K562 (cell line): ENCODE results near the gene BAIAP3. TPM values are rescaled to one million over a fixed set of nuclear protein-coding genes. Genes with fewer than 3 reads are reported as not detected.

ENCODE experiments used
- ATAC-seq: fragments of 200-7000 bp; cut with Tn5 transposase; 3 replicates; pipeline ENCODE4 v1.9.1; 2020; ENCODE audit warnings: moderate library complexity
- BruUV-seq: library from RNA; stranded (reverse); fragments of 400-500 nt; replicated peaks from 2 replicates; lab custom pipeline; 2021; lab: Mats Ljungman, UMichigan
- CTCF ChIA-PET: fragments of 300-600 bp; formaldehyde crosslinking; extraction: SDS; loops from one replicate; lab custom pipeline; 2021; ENCODE audit warnings: low intra/inter-chr PET ratio; lab: Yijun Ruan, JAX
- POLR2A ChIA-PET: fragments of 300-600, 350-650 bp; sonication (Branson Sonifier 250); formaldehyde crosslinking; extraction: SDS; loops from one replicate; lab custom pipeline; 2021; ENCODE audit warnings: antibody characterized with exemption, inconsistent platforms; lab: Yijun Ruan, JAX
- DNase-seq, 4 experiments: peaks; one replicate each; pipeline versions ENCODE4 v3.0.0 to v3.0.0-alpha.2; 2011 to 2018; ENCODE audit warnings: low spot score in 3 of 4, mixed read lengths in 3 of 4; ENCODE audit errors: extremely low read depth in 1 of 4
- FAIRE-seq: peaks from 2 replicates; lab custom pipeline; 2011; peaks lifted over from hg19 to GRCh38; lab: Jason Lieb, UNC
- H2AFZ ChIP-seq: 2 replicates; pipeline ENCODE4 v1.6.0; 2011; ENCODE audit warnings: low read depth, low read length, control low read depth, inconsistent platforms
- H3K27ac ChIP-seq: fragments of 200-600 bp; 3 replicates; pipeline ENCODE4 v1.8.0; 2011; ENCODE audit warnings: low read depth, mild to moderate bottlenecking, control low read depth, inconsistent platforms, low read length, moderate library complexity, mixed read lengths; ENCODE audit errors: extremely low read depth
- H3K27me3 ChIP-seq, 2 experiments: fragments of 300-600 bp in 1 of 2; 2 replicates in 1 of 2; 3 replicates in 1 of 2; pipeline versions ENCODE4 v1.6.0 to v1.8.0; 2011; ENCODE audit warnings: inconsistent platforms in 2 of 2, low read length in 2 of 2, mild to moderate bottlenecking in 1 of 2, mixed read lengths in 1 of 2, moderate library complexity in 1 of 2; ENCODE audit not compliant: control insufficient read depth in 2 of 2, insufficient read depth in 2 of 2
- H3K36me3 ChIP-seq: fragments of 300-600 bp; 3 replicates; pipeline ENCODE4 v1.8.0; 2011; ENCODE audit warnings: mild to moderate bottlenecking, low read length, inconsistent platforms; ENCODE audit not compliant: control insufficient read depth, insufficient read depth
- H3K4me1 ChIP-seq, 2 experiments: fragments of 200-600 bp in 1 of 2; replicated peaks in 1 of 2; 2 replicates in 1 of 2; 3 replicates in 1 of 2; pipeline versions ENCODE4 v1.5.1 to v1.8.0; 2011; ENCODE audit warnings: inconsistent platforms in 2 of 2, low read length in 2 of 2, mild to moderate bottlenecking in 1 of 2, mixed read lengths in 1 of 2, moderate library complexity in 1 of 2; ENCODE audit not compliant: control insufficient read depth in 2 of 2, insufficient read depth in 2 of 2
- H3K4me2 ChIP-seq: 2 replicates; pipeline ENCODE4 v1.6.1; 2011; ENCODE audit warnings: low read length, control low read depth, inconsistent platforms, mixed read lengths; ENCODE audit not compliant: insufficient read depth
- H3K4me3 ChIP-seq: fragments of 200-600 bp; sonication (generic), shearing (Covaris generic); 2 replicates; pipeline ENCODE4 v1.5.1; 2016; ENCODE audit warnings: control low read depth, inconsistent platforms
- H3K79me2 ChIP-seq: fragments of 200-600 bp; 3 replicates; pipeline ENCODE4 v1.8.0; 2011; ENCODE audit warnings: low read length, inconsistent platforms; ENCODE audit not compliant: control insufficient read depth, insufficient read depth
- H3K9ac ChIP-seq, 2 experiments: 2 replicates each; pipeline versions ENCODE4 v1.6.0 to v1.6.1; 2011; ENCODE audit warnings: low read depth in 2 of 2, low read length in 2 of 2, control low read depth in 1 of 2, inconsistent platforms in 1 of 2, mild to moderate bottlenecking in 1 of 2, mixed read lengths in 1 of 2; ENCODE audit not compliant: insufficient read depth in 1 of 2
- H3K9me1 ChIP-seq: one replicate; pipeline ENCODE4 v1.6.0; 2011; ENCODE audit warnings: inconsistent platforms, mild to moderate bottlenecking, low read length, moderate library complexity; ENCODE audit not compliant: control insufficient read depth, insufficient read depth
- H3K9me3 ChIP-seq: replicated peaks from 2 replicates; pipeline ENCODE4 v1.5.1; 2011; ENCODE audit warnings: low read depth, low read length, inconsistent platforms; ENCODE audit not compliant: control insufficient read depth, insufficient read depth
- H4K20me1 ChIP-seq: replicated peaks from 2 replicates; pipeline ENCODE4 v1.6.1; 2011; ENCODE audit warnings: low read length, inconsistent platforms, mixed read lengths; ENCODE audit not compliant: control insufficient read depth, insufficient read depth
- CREB3 ChIP-seq: fragments of 450-650 bp; conservative IDR thresholded peaks from 2 replicates; pipeline ENCODE4 v1.6.1; 2016; ENCODE audit warnings: missing genetic modification characterization, low read depth, mild to moderate bottlenecking, missing compliant biosample characterization, moderate library complexity
- FOXK2 ChIP-seq, 2 experiments: fragments of 450-650 bp; IDR thresholded peaks in 1 of 2; conservative IDR thresholded peaks in 1 of 2; 2 replicates each; pipeline ENCODE4 v1.6.1; 2016; ENCODE audit warnings: low read depth in 2 of 2, mild to moderate bottlenecking in 1 of 2
- HINFP ChIP-seq: fragments of 450-650 bp; conservative IDR thresholded peaks from 2 replicates; pipeline ENCODE4 v1.6.1; 2016; ENCODE audit warnings: missing genetic modification characterization, low read depth, mild to moderate bottlenecking, control low read depth, missing compliant biosample characterization
- MYBL2 ChIP-seq, 2 experiments: fragments of 450-650 bp in 1 of 2; sonication (generic) in 1 of 2; formaldehyde crosslinking in 1 of 2; IDR thresholded peaks; 2 replicates each; pipeline versions ENCODE4 v1.6.1 to v1.8.1; 2017 to 2022; ENCODE audit warnings: borderline replicate concordance in 1 of 2, inconsistent platforms in 1 of 2, low read depth in 1 of 2, mild to moderate bottlenecking in 1 of 2, missing genetic modification reagents in 1 of 2, moderate library complexity in 1 of 2
- NUFIP1 ChIP-seq: fragments of 450-650 bp; IDR thresholded peaks from 2 replicates; pipeline ENCODE4 v1.6.1; 2018; ENCODE audit not compliant: partially characterized antibody
- POLR2G ChIP-seq: fragments of 200-400 bp; formaldehyde crosslinking; IDR thresholded peaks from 2 replicates; pipeline ENCODE4 v1.6.1; 2017; ENCODE audit warnings: low read depth, mild to moderate bottlenecking, antibody characterized with exemption, low read length, moderate library complexity
- RBM22 ChIP-seq: fragments of 200-400 bp; formaldehyde crosslinking; IDR thresholded peaks from 2 replicates; pipeline ENCODE4 v1.6.1; 2018; ENCODE audit warnings: low read length, low read depth; ENCODE audit not compliant: poor library complexity, severe bottlenecking
- SLC30A9 ChIP-seq: fragments of 250-450 bp; sonication (Bioruptor Pico); IDR thresholded peaks from 2 replicates; pipeline ENCODE4 v1.8.0; 2022; ENCODE audit warnings: mild to moderate bottlenecking, moderate library complexity
- TEAD4 ChIP-seq, 2 experiments: sonication (generic) in 1 of 2; formaldehyde crosslinking in 1 of 2; IDR thresholded peaks; 2 replicates each; pipeline versions ENCODE4 v1.6.1 to v1.8.0; 2012 to 2022; ENCODE audit warnings: borderline replicate concordance in 1 of 2, inconsistent platforms in 1 of 2, low read length in 1 of 2, mild to moderate bottlenecking in 1 of 2, missing genetic modification reagents in 1 of 2
- U2AF2 ChIP-seq: fragments of 200-400 bp; formaldehyde crosslinking; optimal IDR thresholded peaks from 2 replicates; pipeline ENCODE3; 2017; ENCODE audit warnings: low read depth, mild to moderate bottlenecking, low read length
- ZC3H11A ChIP-seq: IDR thresholded peaks from 2 replicates; pipeline ENCODE4 v1.6.1; 2012; ENCODE audit warnings: low read depth, low read length, improper control_type of control experiment
- ZNF140 ChIP-seq: fragments of 250-450 bp; sonication (Bioruptor Pico); IDR thresholded peaks from 2 replicates; pipeline ENCODE4 v1.8.0; 2021; ENCODE audit warnings: moderate library complexity, mild to moderate bottlenecking, inconsistent platforms
- WGBS: fragments of 100-300 bp; shearing (Covaris generic); methylation state at CpG from one replicate; pipeline ENCODE4 v1.1.6; 2016; ENCODE audit warnings: low coverage, mixed read lengths; ENCODE audit not compliant: insufficient coverage; ENCODE audit errors: missing lambda C conversion rate; 5-methylcytosine and 5-hydroxymethylcytosine counted together
- in situ Hi-C: fragments of 300-500 bp; cut with MboI; formaldehyde crosslinking; loops from 4 replicates; pipeline ENCODE4 v1.15.0; 2018; ENCODE audit warnings: inconsistent platforms, mixed read lengths
- intact Hi-C: fragments of 100-400 bp; cut with micrococcal nuclease; formaldehyde crosslinking; loops from 2 replicates; pipeline ENCODE4 v1.14.2; 2022
- polyA plus RNA-seq, 8 experiments: library from polyadenylated mRNA; depleted of rRNA in 4 of 8; stranded (reverse) in 5 of 8; unstranded in 3 of 8; fragments of >200 nt; fragmentation: Nextera tagmentation in 2 of 8; fragmentation: Illumina TruSeq in 1 of 8; extraction: Ambion mirVana in 2 of 8; extraction: Trizol in 1 of 8; gene quantifications; 2 replicates each; pipeline versions ENCODE4 v1.2.1 to v1.2.3, GENCODE V29; 2011 to 2014; ENCODE audit warnings: inconsistent platforms in 1 of 8, missing spikeins in 1 of 8
- total RNA-seq, 7 experiments: library from RNA; depleted of rRNA in 6 of 7; stranded (reverse); fragments of >200 nt in 6 of 7; fragmentation: Illumina TruSeq in 2 of 7; extraction: Trizol in 2 of 7; gene quantifications; 2 replicates each; pipeline versions ENCODE4 v1.2.1 to v1.2.3, GENCODE V29; 2011 to 2021; ENCODE audit warnings: low replicate concordance in 1 of 7

The BAIAP3 gene
- total and polyA plus RNA-seq, 9 of the 15 experiments (the other 6 are each of a cell fraction or from before 2014, with no cell fraction given): 0.03 to 4.5 (median 0.57) TPM; not detected in 1

GRCh38 chr16:1323296-1324239, 9.9 kb upstream of the BAIAP3 start (continued):
- peak; percentile 55 for TF ChIP-seq RBM22
- no peak for TF ChIP-seq ZC3H11A
- TF ChIP-seq ZNF140 (CRISPR knock-in tag): no peak
- peak; percentile 49; the same call in 1 of the 2 replicates for TF ChIP-seq POLR2G
- no peak for TF ChIP-seq SLC30A9 (CRISPR knock-in tag)

GRCh38 chr16:1324286-1324826, 9.1 kb upstream of the BAIAP3 start:
- DNase-seq: no peak
- no peaks in the 10 kb centered on the region for H3K79me2 ChIP-seq
- H3K4me1 ChIP-seq: peaks cover 0 to 33% of the 10 kb centered on the region in 2 experiments; a peak in 2 of 5 replicates
- H3K36me3 ChIP-seq: peaks cover 53% of the 10 kb centered on the region
- H3K9ac ChIP-seq: no peak overlapping the region
- no peak for FAIRE-seq
- TF ChIP-seq MYBL2 (IDR thresholded peaks at IDR 0.05; ENCODE audit: low read depth) (no peak), MYBL2 (CRISPR knock-in tag; IDR thresholded peaks at IDR 0.05; ENCODE audit: borderline replicate concordance) (no peak), NUFIP1 (no peak), U2AF2 (no peak), HINFP (tag) (no peak), CREB3 (no peak), POLR2G (peak; percentile 30; the same call in 1 of the 2 replicates), FOXK2 (conservative IDR thresholded peaks at IDR 0.05 in 1 of 2, IDR thresholded peaks at IDR 0.05 in 1 of 2; ENCODE audit: low read depth in 2 of 2) (no peak), TEAD4 (IDR thresholded peaks at IDR 0.05; ENCODE audit: low read length) (no peak), TEAD4 (CRISPR knock-in tag; IDR thresholded peaks at IDR 0.05; ENCODE audit: borderline replicate concordance) (no peak)
- no peak for ATAC-seq
- in situ Hi-C loops: no loop called here
- intact Hi-C loops: no loop called here
- H2AFZ ChIP-seq: no peak overlapping the region
- no TSS peak for BruUV-seq
- no peak overlapping the region for H3K27ac ChIP-seq
- H4K20me1 ChIP-seq: no peaks in the 10 kb centered on the region
- H3K27me3 ChIP-seq: no peaks in the 10 kb centered on the region
- H3K4me2 ChIP-seq: no peak overlapping the region
- 89% methylated on average over 18 of the region's 22 CpGs for WGBS
- no peak overlapping the region for H3K4me3 ChIP-seq
- no peaks in the 10 kb centered on the region for H3K9me1 ChIP-seq
- POLR2A ChIA-PET: interaction anchor here (0.6 to 2.2 kb wide), 3 partner anchors 9 to 13 kb away, joined by 3 to 8 read pairs (median 4); no protein-coding TSS in a partner anchor
- CTCF ChIA-PET: no interaction called here
- no peaks in the 10 kb centered on the region for H3K9me3 ChIP-seq
